HT1080 (cell line): ENCODE results near the gene IGF1R. TPM values are rescaled to one million over a fixed set of nuclear protein-coding genes. Genes with fewer than 3 reads are reported as not detected.

Experiments
- DNase-seq: peaks from one replicate; pipeline ENCODE4 v3.0.0-alpha.2; 2015; ENCODE audit warnings: low read depth
- total RNA-seq: library from RNA; depleted of rRNA; stranded (reverse); fragments of >200 nt; shearing (Covaris generic); gene quantifications from 2 replicates; pipeline ENCODE4 v1.2.3, GENCODE V29; 2014

Gene IGF1R
- total RNA-seq, 1 experiment from 2014 or later: 13.4 TPM

- no peak for DNase-seq
Observed at GRCh38 chr15:98745179-98745578, 96.8 kb downstream of the IGF1R start.

GRCh38 chr15:98745650-98746374, 97.5 kb downstream of the IGF1R start:
- DNase-seq: no peak

- DNase-seq: no peak
Observed at GRCh38 chr15:98746375-98747155, 98.2 kb downstream of the IGF1R start.

- DNase-seq: no peak
Observed at GRCh38 chr15:98751767-98752166, 103.4 kb downstream of the IGF1R start.

- DNase-seq: peak; percentile 41
Observed at GRCh38 chr15:98753726-98754656, 105.7 kb downstream of the IGF1R start.

- no peak for DNase-seq
Observed at GRCh38 chr15:98754657-98755022, 106.3 kb downstream of the IGF1R start.

GRCh38 chr15:98755138-98755537, 106.8 kb downstream of the IGF1R start:
- peak; percentile 23 for DNase-seq

- no peak for DNase-seq
Observed at GRCh38 chr15:98755781-98756180, 107.4 kb downstream of the IGF1R start.

GRCh38 chr15:98758224-98758623, 109.9 kb downstream of the IGF1R start:
- no peak for DNase-seq

GRCh38 chr15:98759277-98759676, 110.9 kb downstream of the IGF1R start:
- DNase-seq: no peak

- DNase-seq: no peak
Observed at GRCh38 chr15:98760112-98760826, 111.9 kb downstream of the IGF1R start.

GRCh38 chr15:98760975-98761374, 112.6 kb downstream of the IGF1R start:
- no peak for DNase-seq

GRCh38 chr15:98763179-98763578, 114.8 kb downstream of the IGF1R start:
- no peak for DNase-seq

- DNase-seq: no peak
Observed at GRCh38 chr15:98764291-98764690, 116.0 kb downstream of the IGF1R start.

- no peak for DNase-seq
Observed at GRCh38 chr15:98765610-98766009, 117.3 kb downstream of the IGF1R start.

- no peak for DNase-seq
Observed at GRCh38 chr15:98767692-98768091, 119.4 kb downstream of the IGF1R start.

GRCh38 chr15:98769867-98770266, 121.5 kb downstream of the IGF1R start:
- no peak for DNase-seq

- no peak for DNase-seq
Observed at GRCh38 chr15:98770984-98771383, 122.6 kb downstream of the IGF1R start.

GRCh38 chr15:98771541-98771940, 123.2 kb downstream of the IGF1R start:
- DNase-seq: no peak

- DNase-seq: no peak
Observed at GRCh38 chr15:98772895-98773294, 124.6 kb downstream of the IGF1R start.

- no peak for DNase-seq
Observed at GRCh38 chr15:98773616-98774015, 125.3 kb downstream of the IGF1R start.
